Middle frontal gyrus (tissue), 1 donor: ENCODE results near the gene SNRPA.

Source experiments
- DNase-seq: peaks from one replicate; pipeline ENCODE4 v3.0.0-alpha.2; 2015; ENCODE audit warnings: low spot score; ENCODE audit errors: extremely low spot score

SNRPA gene

DNA sequence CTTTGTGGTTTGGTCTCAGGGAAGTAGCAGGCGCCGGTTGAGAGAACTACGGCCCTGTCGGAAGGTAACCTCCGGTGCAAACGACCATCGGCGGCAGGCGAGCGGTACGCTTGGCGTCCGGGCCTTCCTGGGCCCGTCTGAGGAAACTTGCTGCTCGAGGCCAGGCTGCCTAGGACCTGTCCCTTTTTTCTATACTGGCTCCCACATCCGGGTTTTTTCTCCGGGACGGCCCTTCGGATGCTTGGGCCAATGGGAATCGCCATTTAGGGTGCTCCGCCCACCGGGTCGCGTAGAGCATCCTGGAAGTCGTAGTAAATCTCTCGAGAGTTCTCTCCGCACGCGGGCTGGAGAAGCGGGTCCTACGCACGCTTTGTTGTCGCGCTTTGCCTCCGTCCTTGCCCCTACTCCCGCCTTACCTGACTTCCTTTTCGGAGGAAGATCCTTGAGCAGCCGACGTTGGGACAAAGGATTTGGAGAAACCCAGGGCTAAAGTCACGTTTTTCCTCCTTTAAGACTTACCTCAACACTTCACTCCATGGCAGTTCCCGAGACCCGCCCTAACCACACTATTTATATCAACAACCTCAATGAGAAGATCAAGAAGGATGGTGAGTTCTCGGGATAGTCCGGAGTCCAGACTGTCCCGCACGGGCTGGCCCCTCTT, at the start of gene SNRPA:
Gene SNRPA, plus strand, starts transcription at position 330 of the 664 bp plus-strand sequence. Its CDS starts 206 bp downstream, at position 536.
- DNase-seq = peak; percentile 92

DNA sequence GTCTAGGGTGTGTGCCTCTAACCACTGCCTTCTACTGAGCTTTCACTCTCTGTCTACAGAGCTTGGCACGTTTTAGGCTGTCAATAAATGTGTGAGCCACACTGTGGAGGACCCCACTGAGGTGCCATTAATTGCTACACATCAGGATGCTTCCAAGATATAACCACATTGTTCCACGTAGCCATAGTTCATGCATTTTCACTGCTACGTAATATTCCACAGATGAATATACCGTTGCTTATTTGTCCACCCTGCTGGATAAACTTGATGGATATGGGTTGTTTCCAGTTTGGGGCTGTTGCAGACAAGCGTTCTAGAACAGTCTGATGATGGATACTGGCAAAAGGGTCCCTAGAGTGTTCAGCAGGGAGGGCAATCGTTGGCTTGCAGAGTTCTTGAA, 49.2 kb upstream of the SNRPA start:
- no peak for DNase-seq

DNA sequence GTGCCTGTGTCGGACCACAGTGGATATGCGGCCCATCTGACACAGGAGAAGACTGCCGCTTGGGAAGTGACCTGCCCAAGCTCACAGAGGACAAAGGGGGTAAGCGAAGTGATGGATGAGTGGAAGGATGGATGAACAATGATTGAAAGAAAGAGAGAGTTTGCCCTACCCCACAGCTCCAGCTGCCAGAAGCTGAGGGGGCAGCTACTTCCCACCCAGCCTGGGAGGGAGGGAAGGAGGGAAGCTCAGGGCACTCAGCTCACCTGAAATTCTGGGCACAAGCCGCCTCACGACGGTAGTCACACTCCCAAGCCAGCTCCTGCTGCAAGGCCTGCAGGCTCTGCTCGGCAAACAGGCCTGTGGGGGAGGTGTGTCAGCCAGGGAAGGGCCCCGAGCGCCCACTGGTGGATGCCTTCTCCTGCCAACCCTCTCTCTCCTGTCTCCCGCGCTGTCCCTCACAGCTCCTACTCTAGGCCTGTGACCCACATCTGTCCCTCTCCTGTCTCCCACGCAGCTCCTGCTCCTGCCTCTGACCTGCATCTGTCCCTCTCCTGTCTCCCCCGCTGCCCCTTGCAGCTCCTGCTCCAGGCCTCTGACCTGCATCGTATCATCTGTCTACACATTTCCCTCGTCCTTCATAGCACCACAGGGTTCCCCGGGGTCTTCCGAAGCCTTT, 48.5 kb upstream of the SNRPA start:
- DNase-seq = no peak

DNA sequence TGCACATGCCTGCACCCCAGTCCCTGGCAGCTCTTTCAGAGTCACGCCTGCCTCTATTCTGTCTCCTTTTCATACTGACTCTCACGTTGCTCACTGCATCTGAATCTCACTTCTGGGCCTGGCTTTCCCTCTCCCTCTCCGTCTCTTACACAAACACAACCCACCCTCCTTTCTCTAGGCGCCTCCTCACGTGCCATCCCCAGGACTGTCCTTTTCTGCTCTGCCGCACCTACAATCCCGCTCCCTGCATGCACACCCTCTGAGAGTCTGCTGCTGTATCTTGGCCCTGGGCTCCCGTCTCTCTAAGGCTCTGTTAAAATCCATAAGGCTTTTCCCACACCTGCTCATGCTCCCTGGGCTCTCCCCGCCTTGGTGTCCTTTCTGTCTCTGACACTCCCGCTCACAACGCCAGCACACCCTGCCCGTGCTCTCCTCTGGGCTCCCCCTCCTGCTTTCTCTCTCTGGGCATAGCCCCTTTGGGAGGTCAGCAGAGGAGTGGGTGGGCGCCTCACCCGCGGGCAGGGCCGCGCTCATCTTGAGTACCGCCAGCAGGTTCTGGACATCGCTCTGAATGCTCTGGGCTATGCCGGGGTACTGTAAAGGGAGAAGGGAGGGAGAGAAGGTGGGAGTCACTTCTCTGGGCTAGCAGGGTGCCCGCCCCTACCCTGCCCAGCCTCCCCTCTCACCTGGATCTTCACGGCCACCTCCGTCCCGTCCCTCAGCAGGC, 47.8 kb upstream of the SNRPA start:
- no peak for DNase-seq

DNA sequence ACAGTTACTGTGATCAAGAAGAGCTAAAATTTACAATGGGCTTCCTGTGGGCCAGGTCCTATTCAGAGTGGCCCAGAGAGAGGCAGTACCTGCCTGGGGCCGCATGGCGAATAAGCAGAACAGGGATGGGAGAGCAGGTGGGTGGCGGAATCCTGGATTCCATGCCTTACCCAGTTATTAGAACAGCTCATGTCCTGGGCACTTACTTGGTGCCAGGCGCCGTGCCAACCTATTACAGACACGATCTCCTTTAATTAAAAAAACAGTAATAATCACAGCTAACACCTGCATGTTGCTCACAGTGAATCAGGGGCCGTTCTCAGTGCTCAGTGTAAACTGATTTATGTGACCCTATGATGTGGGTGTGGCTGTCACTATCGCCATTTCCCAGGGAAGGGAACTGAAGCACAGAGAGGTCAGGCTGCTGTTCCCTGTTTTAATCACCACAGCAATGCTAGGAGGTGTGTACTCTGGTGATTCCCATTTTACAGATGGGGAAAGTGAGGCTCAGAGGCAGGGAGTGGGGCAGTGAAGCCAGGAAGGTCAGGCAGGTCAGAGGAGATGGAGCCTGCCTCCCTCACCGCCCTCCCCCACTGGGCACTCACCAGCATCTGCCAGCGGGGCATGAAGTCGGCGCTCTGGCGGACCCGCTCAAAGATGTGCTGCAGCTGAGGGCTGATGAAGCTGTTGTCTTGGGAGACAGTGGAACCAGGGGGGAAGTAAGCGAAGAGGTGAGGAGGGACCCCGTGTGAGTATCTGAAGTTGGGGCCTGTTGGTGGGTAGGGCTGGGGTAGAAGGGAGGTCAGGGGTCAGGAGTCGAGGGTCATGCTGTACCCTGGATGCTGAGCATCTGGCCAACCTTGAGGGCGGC, 46.3 kb upstream of the SNRPA start:
- DNase-seq = no peak

DNA sequence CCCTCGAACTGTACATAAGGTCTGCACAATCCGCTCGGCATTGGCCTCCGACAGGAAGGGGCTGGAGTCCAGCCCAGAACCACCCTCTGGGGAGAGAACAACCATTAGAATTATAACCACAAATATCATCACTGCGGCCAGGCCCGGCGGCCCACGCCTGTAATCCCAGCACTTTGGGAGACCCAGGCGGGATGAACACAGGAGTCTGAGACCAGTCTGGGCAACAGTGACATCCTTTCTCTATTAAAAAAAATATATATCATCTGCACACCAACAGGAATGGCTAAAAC, 45.7 kb upstream of the SNRPA start:
- DNase-seq = no peak

DNA sequence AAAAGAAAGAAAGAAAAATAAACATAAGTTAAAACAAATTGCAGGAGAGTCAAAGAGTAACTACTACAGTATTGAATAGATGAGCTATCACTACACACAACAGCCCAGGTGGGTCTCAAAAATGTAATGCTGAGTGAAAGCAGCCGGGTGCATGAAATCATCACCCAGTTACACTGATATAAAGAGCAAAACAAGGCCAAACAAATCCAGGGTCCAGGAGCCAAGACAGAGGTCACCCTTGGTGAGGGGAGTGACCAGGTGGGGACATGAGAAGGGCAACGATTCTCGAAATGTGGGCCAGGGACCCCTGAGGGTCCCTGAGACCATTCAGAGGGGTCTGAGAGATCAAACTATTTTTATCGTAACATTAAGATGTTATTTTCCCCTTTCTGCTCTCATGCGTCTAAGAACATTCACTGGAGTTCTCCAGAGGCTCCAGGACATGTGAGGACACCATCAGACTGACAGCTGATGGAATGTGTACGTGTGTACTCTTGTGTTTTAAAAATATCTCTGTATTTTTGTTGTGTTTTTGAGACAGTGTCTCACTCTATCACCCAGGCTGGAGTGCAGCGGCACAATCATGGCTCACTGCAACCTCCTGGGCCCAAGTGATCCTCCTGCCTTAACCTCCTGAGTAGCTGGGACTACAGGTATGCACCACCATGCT, 44.9 kb upstream of the SNRPA start:
- no peak for DNase-seq

DNA sequence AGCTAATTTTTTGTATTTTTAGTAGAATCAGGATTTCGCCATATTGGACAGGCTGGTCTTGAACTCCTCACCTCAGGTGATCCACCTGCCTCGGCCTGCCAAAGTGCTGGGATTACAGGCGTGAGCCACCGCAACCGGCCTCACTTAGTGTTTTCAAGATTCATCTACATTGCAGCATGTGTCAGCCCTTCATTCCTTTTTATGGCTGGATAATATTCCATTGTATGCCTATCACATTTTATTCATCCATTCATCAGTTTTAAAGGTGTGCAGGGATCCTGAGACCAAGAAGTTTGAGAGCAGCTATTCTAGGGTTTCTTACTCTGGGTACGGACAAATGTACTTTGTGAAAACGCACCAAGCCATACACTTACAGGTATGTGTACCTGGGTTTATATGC, 43.4 kb upstream of the SNRPA start:
- DNase-seq = no peak

DNA sequence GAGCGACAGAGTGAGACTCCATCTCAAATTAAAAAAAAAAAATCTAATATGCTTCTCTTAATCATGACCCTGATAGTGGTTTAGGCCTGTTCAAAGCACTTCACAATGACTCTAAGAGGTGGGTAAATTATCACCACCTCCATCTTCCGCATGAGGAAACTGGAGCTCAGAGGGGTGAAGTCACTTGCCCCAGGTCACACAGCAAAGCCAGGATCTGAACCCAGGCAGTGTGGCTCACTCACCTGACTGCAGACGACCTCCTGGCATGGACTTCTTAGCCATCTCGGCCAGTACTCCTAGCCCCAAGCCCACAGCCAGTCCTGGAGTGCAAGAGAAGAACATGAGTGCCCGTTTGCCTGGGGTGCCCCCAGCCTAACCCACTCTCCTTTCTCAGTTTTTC, 41.2 kb upstream of the SNRPA start:
- no peak for DNase-seq

DNA sequence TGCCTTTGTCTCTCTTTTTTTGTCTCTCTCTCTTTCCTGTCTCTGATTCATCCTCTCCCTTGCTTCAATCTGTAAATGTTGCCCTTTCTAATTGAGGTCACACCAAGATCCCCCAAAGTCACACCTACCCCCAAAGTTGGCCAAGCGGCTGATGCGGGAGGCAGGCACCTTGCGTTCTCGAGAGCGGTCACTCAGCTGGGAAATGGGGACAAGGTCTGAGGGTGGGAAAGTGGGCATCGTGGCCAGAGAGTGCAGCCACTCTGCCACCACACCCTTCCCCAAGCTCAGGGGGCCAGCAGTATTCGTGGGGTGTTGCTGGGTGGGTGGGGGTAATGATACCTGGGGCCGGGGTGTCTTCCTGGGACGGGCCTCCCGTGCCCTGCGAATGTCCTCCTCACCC, 37.1 kb upstream of the SNRPA start:
- DNase-seq = no peak

DNA sequence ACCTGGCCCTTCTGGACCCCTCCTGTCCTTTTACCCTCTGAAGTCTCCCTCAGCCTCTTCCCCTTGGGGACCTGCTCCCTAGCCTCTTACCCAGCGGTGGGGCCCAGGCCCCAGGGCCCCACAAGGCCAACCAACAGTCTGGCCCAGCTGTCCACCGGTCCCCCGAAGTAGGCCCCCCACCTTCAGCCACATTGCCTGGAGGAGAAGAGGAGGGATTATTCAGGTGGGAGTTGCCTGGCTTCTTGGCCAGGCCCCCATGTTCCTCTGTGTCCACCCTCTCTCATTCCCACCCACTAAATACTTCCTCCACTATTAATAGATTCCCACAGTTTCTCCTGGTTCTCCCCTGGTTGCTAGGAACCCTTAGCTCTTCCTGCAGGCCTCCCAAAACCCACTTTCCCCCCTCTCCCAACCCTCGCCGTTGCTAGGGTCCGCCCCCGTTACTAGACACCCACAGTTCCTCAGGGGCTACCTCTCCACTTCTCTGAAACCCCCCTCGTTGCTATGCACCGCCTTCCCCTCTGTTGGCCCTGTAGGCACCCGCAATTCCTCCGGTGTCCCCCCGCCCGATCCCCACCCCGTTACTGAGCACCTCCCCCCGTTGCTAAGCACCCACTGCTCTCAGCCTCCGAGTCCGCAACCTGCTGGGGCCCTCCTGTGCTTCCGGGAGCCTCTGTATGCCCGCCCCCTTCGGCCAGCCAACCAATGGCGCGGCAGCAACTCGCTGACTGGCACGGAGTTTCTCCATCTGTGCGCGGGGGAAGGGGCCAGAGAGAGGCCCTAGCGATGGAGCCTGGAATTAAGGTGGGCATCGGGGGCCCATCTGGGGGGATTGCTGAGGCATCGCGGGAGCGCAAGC, 36.3 kb upstream of the SNRPA start:
- peak; percentile 96 for DNase-seq

DNA sequence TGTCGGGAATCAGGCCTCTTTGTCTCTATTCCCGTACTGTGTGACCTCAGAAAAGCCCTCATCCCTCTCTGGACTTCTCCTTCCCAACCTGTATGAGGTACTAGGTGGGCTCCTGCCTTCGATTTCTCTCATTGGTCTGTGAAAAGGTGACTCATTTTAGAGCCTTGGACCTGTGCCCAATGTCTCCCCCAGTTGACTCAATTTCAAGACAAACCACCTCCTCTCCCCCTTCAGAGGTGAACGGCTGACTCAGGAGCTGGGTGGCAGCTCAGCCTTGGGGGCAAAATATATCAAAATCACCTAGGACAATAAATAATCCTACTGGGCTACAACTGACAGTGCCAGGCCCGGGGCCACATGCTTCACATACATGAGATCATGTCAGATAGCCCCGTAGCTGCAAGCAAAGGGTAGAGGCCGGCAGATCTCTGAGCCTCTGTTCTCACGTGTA, 34.9 kb upstream of the SNRPA start:
- peak; percentile 6 for DNase-seq

DNA sequence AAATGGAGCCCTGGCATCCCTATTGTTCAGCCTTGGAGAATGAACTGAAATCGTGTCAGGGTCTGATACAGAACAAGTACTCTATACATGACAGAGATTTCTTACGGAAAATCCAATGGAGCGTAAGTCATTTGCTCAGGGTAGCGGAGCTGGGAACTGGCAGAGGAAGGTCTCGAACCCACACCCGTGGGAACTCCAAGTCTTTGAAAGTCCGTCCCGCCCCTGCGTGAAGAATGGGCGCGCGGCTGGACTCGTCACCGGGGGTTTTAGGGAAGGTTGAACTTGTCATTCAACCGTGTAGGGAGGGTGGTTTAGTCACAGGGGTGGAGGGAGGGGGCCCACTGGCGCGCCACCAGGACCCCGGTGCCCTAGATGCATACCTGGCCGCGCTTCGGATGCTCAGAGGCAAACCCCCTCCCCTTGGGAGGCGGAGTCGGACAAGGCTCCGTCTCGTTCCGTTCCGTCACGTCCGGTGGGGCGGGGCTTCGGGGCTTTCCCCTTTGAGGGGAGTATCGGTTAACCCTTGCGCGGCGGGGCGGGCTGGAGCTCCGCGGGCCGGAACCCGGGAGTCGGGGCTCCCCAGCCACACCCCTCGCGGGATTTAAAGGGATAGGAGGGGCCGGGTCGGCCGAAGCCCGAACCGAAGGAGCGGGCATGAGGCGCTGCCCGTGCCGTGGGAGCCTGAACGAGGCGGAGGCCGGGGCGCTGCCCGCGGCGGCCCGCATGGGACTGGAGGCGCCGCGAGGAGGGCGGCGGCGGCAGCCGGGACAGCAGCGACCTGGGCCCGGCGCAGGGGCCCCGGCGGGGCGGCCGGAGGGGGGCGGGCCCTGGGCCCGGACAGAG, 34.3 kb upstream of the SNRPA start, which contains the start of the genes COQ8B and ITPKC:
Gene COQ8B, minus strand, starts transcription at position 405 of the 843 bp plus-strand sequence. CDS start 2,254 bp downstream, outside the sequence.
Gene ITPKC, plus strand, starts transcription at position 631 of the 843 bp plus-strand sequence. Its CDS starts 24 bp downstream, at position 655.
- DNase-seq = peak; percentile 98

DNA sequence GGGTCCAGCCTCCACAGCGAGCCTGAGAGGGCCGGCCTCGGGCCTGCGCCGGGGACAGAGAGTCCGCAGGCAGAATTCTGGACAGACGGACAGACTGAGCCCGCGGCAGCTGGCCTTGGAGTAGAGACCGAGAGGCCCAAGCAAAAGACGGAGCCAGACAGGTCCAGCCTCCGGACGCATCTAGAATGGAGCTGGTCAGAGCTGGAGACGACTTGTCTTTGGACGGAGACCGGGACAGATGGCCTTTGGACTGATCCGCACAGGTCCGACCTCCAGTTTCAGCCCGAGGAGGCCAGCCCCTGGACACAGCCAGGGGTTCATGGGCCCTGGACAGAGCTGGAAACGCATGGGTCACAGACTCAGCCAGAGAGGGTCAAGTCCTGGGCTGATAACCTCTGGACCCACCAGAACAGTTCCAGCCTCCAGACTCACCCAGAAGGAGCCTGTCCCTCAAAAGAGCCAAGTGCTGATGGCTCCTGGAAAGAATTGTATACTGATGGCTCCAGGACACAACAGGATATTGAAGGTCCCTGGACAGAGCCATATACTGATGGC, 33.6 kb upstream of the SNRPA start:
- no peak for DNase-seq

DNA sequence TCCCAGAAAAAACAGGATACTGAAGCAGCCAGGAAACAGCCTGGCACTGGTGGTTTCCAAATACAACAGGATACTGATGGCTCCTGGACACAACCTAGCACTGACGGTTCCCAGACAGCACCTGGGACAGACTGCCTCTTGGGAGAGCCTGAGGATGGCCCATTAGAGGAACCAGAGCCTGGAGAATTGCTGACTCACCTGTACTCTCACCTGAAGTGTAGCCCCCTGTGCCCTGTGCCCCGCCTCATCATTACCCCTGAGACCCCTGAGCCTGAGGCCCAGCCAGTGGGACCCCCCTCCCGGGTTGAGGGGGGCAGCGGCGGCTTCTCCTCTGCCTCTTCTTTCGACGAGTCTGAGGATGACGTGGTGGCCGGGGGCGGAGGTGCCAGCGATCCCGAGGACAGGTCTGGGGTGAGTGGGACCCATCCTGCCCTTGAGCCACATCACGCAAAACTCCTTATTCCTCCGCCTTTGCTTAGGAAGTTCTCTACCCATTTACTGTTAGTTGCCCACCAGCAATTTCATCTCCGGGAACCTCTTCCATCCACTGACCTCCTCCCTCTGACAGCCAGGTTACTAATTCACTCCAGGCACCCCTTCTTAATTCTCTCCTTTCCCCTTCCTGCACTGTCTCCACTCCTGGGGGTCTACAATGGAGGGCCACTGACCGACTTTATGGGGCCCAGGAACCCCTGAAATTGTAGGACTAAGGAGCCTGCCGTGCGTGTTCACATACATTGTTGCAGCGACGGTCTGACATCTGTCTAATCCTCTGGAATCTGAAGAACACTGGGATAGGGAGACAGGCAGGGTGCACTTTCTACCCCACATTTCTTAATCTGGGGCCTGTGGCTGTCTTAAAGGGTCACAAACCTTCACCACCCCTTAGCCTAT, 32.9 kb upstream of the SNRPA start:
- no peak for DNase-seq

DNA sequence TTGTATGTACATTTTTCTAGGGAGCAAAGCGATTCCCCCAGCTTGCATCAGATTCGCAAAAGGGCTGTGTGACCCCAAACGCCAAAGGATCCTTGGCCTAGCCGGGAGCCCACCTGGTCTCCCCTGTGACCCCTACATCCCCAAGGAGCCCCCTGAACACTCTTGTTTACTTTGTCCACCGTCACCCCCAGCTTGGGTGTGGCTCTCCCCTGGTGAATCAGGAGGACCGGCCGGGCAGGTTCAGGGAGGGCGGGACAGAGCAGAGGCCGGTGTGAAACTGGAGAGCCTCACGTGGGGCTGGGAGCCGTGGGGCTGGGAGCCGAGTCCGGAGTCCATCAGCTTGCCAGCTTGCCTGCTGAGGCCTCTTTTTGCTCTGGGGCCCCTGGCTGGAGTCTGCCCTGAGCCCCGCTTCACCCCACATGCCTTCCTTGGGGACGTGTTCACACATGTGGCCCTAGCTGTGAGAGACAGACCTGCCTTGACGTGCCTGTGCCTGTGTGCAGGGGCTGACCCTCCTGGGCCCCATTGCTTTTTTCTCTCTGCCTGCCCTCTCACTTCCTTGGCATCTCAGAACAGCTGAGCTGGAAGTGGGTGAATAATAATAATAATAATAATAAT, 32.1 kb upstream of the SNRPA start:
- DNase-seq = no peak

DNA sequence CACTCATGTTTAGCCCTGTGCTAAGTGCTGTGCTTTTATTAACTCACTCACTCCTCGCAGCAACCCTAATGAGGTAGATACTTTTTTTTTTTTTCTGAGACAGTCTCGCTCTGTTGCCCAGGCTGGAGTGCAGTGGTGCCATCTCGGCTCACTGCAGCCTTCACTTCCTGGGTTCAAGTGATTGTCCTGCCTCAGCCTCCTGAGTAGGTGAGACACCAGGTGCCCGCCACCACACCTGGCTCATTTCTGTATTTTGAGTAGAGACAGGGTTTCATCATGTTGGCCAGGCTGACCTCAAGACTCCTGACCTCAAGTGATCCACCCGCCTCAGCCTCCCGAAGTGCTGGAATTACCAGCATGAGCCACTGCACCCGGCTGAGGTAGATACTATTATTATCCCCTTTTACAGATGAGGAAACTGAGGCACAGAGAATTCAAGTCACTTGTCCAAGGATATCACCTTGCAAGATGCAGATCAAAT, 31.5 kb upstream of the SNRPA start:
- no peak for DNase-seq
